T-cell (primary cell): ENCODE data around the gene KRTAP10-10. TPM values are rescaled to one million over a fixed set of nuclear protein-coding genes. Genes with fewer than 3 reads are reported as not detected.
A peak's percentile ranks its signal among the peaks of the same experiment; 100 is the strongest.
"Not testable (repeated sequence)": the region's sequence is repeated elsewhere in the genome, so short reads cannot be mapped to it uniquely, and the experiment has no call there.

Source experiments
- ATAC-seq, 4 experiments: fragments of 200-7000 bp in 3 of 4; fragments of 150-1000 bp in 1 of 4; cut with Tn5 transposase; replicated peaks in 1 of 4; 1 replicate in 3 of 4; 2 replicates in 1 of 4; pipeline ENCODE4 v1.10.0; 2021; ENCODE audit warnings: moderate library complexity in 3 of 4, mild to moderate bottlenecking in 2 of 4, moderate number of reproducible peaks in 1 of 4
- CTCF ChIA-PET, 2 donors: fragments of 300-600 bp; sonication (Branson Sonifier 250); formaldehyde crosslinking; loops; one replicate each; lab custom pipeline; 2022; ENCODE audit warnings: antibody characterized with exemption in 2 of 2; lab: Charles Lee
- POLR2A ChIA-PET, 2 donors: fragments of 300-600 bp; sonication (Branson Sonifier 250); formaldehyde crosslinking; loops; one replicate each; lab custom pipeline; 2022; ENCODE audit warnings: antibody characterized with exemption in 2 of 2; lab: Charles Lee
- DNase-seq, 35 experiments: peaks; one replicate each; pipeline versions ENCODE4 v3.0.0 to v3.0.0-alpha.2; 2013 to 2023
- H3K27ac ChIP-seq: one replicate; pipeline ENCODE4 v1.5.1; 2013; ENCODE audit warnings: low read length
- H3K27me3 ChIP-seq, 2 experiments: replicated peaks in 1 of 2; 1 replicate in 1 of 2; 2 replicates in 1 of 2; pipeline versions ENCODE4 v1.6.1 to v1.7.0; 2013; ENCODE audit warnings: low read length in 1 of 2, mixed read lengths in 1 of 2; ENCODE audit not compliant: control insufficient read depth in 2 of 2, insufficient read depth in 2 of 2; ENCODE audit errors: extremely low read depth in 1 of 2
- H3K36me3 ChIP-seq, 2 donors: 1 replicate in 1 of 2; 2 replicates in 1 of 2; pipeline versions ENCODE4 v1.6.1 to v1.7.0; 2013; ENCODE audit warnings: low read length in 1 of 2; ENCODE audit not compliant: control insufficient read depth in 2 of 2, insufficient read depth in 1 of 2; ENCODE audit errors: extremely low read depth in 1 of 2
- H3K4me1 ChIP-seq, 2 experiments: 1 replicate in 1 of 2; 2 replicates in 1 of 2; pipeline versions ENCODE4 v1.6.1 to v1.7.0; 2013; ENCODE audit warnings: low read length in 2 of 2, mixed read lengths in 1 of 2; ENCODE audit not compliant: insufficient read depth in 2 of 2, control insufficient read depth in 1 of 2; ENCODE audit errors: extremely low read depth in 1 of 2
- H3K4me3 ChIP-seq, 2 donors: 1 replicate in 1 of 2; 2 replicates in 1 of 2; pipeline versions ENCODE4 v1.5.1 to v1.7.0; 2013; ENCODE audit warnings: mild to moderate bottlenecking in 2 of 2, low read length in 1 of 2, moderate library complexity in 1 of 2; ENCODE audit not compliant: control insufficient read depth in 1 of 2; ENCODE audit errors: extremely low read depth in 1 of 2
- H3K9me3 ChIP-seq: 2 replicates; pipeline ENCODE4 v1.7.0; 2013
- H3K27ac Mint-ChIP-seq, 2 donors: one replicate each; pipeline ENCODE4 v1.8.0; 2020 to 2021; ENCODE audit warnings: mild to moderate bottlenecking in 2 of 2, mixed read lengths in 2 of 2
- H3K27me3 Mint-ChIP-seq, 2 donors: one replicate each; pipeline ENCODE4 v1.8.0; 2021 to 2022; ENCODE audit warnings: mixed read lengths in 2 of 2
- H3K36me3 Mint-ChIP-seq: one replicate; pipeline ENCODE4 v1.8.0; 2021; ENCODE audit warnings: mixed read lengths
- H3K4me1 Mint-ChIP-seq, 3 donors: one replicate each; pipeline ENCODE4 v1.8.0; 2020 to 2022; ENCODE audit warnings: mixed read lengths in 3 of 3, mild to moderate bottlenecking in 1 of 3
- H3K4me3 Mint-ChIP-seq, 3 donors: one replicate each; pipeline ENCODE4 v1.8.0; 2020 to 2022; ENCODE audit warnings: mild to moderate bottlenecking in 3 of 3, mixed read lengths in 3 of 3, moderate library complexity in 3 of 3
- H3K9me3 Mint-ChIP-seq, 3 donors: one replicate each; pipeline ENCODE4 v1.8.0; 2020 to 2022; ENCODE audit warnings: mixed read lengths in 3 of 3
- WGBS: methylation state at CpG from one replicate; pipeline ENCODE4 v1.1.5; 2013; ENCODE audit warnings: missing lambda C conversion rate; ENCODE audit not compliant: insufficient coverage; 5-methylcytosine and 5-hydroxymethylcytosine counted together
- total RNA-seq, 35 experiments: library from RNA in 6 of 35; stranded (reverse) in 6 of 35; fragments of 120-200 nt in 1 of 35; gene quantifications; one replicate each; pipeline versions ENCODE4 v1.2.1 to v1.2.4 and lab custom pipeline; 2013 to 2026

The KRTAP10-10 gene
- total RNA-seq, 5 donors from 2014 or later (not counting 1 experiment from before 2014, with no cell fraction given): not detected

DNA sequence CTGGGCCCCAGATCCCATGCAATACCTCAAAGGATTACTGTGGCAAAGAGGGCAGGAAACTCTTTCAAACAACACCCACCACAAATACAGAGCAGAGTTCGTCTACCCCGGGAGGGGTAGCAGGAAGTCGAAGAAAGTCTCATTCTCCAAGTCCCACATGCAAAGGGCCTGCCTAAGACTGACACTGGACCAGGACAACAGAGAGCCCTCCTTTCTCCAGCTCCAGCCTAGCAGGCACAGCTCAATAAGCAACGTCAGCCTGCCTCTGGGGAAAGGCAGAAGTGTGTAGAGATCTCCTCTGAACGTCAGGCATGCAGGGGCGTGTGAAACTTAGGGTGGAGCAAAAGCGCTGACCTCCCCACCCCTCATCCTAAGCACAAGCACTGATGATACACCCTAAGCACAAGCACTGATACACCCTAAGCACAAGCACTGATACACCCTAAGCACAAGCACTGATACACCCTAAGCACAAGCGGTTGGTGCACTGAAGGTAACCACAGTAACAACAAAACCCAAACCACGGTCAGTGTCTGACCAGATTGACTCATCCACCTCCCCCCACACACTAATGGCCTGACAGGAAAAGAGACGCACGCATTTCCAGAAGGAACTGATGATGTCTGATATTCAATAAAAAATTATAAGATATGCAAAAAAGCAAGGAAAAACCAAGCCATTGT, 21.9 kb downstream of the KRTAP10-10 start:
- peak in 3 of 4 experiments; percentile 40 to 50 (median 42) for ATAC-seq

GRCh38 chr21:44661567-44661966, 24.4 kb downstream of the KRTAP10-10 start:
- CTCF ChIA-PET, H3K4me3 Mint-ChIP-seq, H3K36me3 ChIP-seq, DNase-seq, H3K4me3 ChIP-seq, ATAC-seq, POLR2A ChIA-PET, H3K27me3 Mint-ChIP-seq, H3K27me3 ChIP-seq, H3K27ac ChIP-seq, H3K9me3 ChIP-seq: not testable (repeated sequence)
- Mint-ChIP-seq H3K27ac (peak overlapping the region in 1 of 2 donors; percentile 67), H3K4me1 (peaks cover 37 to 40% (median 38%) of the 10 kb centered on the region in 3 donors), H3K36me3 (peaks cover 13% of the 10 kb centered on the region), H3K9me3 (peaks cover 9 to 32% (median 13%) of the 10 kb centered on the region in 3 donors)
- H3K4me1 ChIP-seq: peaks cover 0 to 31% of the 10 kb centered on the region in 2 experiments
- no CpG with 5 or more reads among the region's 7 CpGs for WGBS

More for the DNA sequence above, 21.9 kb downstream of the KRTAP10-10 start:
- Histone ChIP-seq H3K27me3 (no peaks in the 10 kb centered on the region), H3K4me1 (peaks cover 0 to 54% of the 10 kb centered on the region in 2 experiments), H3K9me3 (no peaks in the 10 kb centered on the region), H3K36me3 (no peaks in the 10 kb centered on the region), H3K27ac (peak overlapping the region; percentile 93), H3K4me3 (no peak overlapping the region)
- WGBS: 20% methylated on average over 1 of the region's 11 CpGs
- CTCF ChIA-PET: no interaction called here
- peak in 24 of 35 experiments; percentile 13 to 61 (median 27) for DNase-seq
- peaks cover 14 to 38% (median 18%) of the 10 kb centered on the region in 3 donors for H3K9me3 Mint-ChIP-seq
- H3K4me3 Mint-ChIP-seq: peak overlapping the region; percentile 4 to 72 (median 5)
- H3K27ac Mint-ChIP-seq: peak overlapping the region; percentile 89 to 98
- peaks cover 54 to 63% (median 59%) of the 10 kb centered on the region in 3 donors for H3K4me1 Mint-ChIP-seq
- peaks cover 18% of the 10 kb centered on the region for H3K36me3 Mint-ChIP-seq
- POLR2A ChIA-PET: interaction anchor here in 1 of 2 donors (0.6 kb wide), 1 partner anchor 315 kb away, joined by 9 read pairs; no protein-coding TSS in a partner anchor
- no peaks in the 10 kb centered on the region for H3K27me3 Mint-ChIP-seq

DNA sequence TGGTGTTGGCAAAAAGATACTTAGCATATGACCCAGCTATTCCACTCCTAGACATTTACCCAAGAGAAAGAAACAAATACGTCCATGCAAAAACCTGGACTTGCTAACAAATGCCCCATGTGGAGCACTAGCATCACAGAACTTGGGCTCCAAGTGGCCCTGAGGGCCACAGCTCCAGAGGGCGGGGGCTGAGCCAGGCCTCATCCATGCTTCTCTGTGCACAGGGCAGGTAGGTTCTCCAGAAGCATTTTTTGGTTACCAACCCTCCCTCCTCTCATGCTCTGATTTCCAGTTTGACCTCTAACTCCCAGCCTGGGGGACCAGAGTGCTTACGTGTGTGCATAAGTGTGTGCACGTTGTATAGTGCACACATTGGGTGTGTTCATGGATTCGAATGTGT, 27.5 kb downstream of the KRTAP10-10 start:
- CTCF ChIA-PET: no interaction called here
- H3K27me3 ChIP-seq: no peaks in the 10 kb centered on the region
- peaks cover 0 to 5% of the 10 kb centered on the region in 2 donors for H3K27me3 Mint-ChIP-seq
- no peak overlapping the region for H3K27ac ChIP-seq
- H3K4me3 Mint-ChIP-seq: no peak overlapping the region
- no peak for DNase-seq
- H3K9me3 ChIP-seq: no peaks in the 10 kb centered on the region
- peaks cover 5 to 8% (median 6%) of the 10 kb centered on the region in 3 donors for H3K4me1 Mint-ChIP-seq
- no peak for ATAC-seq
- H3K36me3 ChIP-seq: no peaks in the 10 kb centered on the region
- WGBS: 85% methylated on average over 2 of the region's 5 CpGs
- peaks cover 11% of the 10 kb centered on the region for H3K36me3 Mint-ChIP-seq
- H3K4me3 ChIP-seq: no peak overlapping the region
- peaks cover 0 to under 1% of the 10 kb centered on the region in 2 experiments for H3K4me1 ChIP-seq
- POLR2A ChIA-PET: interaction anchor here in 1 of 2 donors (0.6 kb wide), 1 partner anchor 941 kb away, joined by 3 read pairs; no protein-coding TSS in a partner anchor
- H3K27ac Mint-ChIP-seq: no peak overlapping the region
- H3K9me3 Mint-ChIP-seq: peaks cover 7 to 33% (median 11%) of the 10 kb centered on the region in 3 donors

DNA sequence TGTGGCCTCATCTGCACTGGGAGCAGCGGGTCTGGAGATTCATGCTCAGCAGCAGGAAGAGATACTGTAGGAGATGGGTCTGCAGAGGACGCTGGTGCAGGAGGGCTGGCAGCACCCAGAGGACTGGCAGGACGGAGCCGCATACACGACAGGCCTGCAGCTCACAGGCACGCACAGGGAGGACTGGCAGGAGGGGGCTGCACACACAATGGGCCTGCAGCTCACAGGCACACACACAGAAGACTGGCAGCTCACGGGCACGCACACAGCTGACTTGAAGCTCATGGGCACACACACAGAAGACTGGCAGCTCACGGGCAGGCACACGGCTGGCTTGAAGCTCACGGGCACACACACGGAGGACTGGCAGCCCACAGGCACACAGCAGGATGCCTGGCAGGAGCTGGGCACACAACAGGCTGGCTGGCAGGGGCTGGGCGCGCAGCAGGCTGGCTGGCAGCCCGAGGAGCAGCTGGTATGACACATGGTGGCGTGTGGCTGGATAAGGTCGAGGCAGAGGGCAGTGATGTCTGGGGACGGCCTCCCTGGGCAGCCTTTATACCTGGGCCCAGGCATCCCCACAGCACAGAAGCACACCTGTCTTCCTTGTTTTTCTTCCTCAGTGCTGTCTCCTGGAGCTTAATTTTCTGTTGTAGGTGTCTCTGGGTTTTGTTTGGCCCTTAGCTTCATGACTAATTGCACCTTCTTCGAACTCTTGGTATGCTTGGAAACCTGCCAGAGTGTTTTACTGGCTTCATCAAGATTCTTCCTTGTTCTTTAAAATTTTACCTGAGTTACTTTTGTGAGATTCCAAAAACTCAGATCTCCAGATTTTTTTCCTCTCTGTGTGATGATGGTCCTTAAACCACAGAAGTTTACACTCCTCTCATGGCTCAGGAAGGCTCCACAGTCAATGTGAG, 29.5 kb downstream of the KRTAP10-10 start, which contains the start of gene KRTAP12-2:
Gene KRTAP12-2 (minus strand): TSS at position 527 of the 920 bp plus-strand sequence. CDS start 41 bp downstream, at position 486.
- DNase-seq: no peak
- Mint-ChIP-seq H3K27ac (no peak within 1 kb of the TSS), H3K4me1 (peaks cover 0 to 1% (median 0%) of the 10 kb centered on the region in 3 donors), H3K27me3 (peaks cover 0 to 5% of the 10 kb centered on the region in 2 donors), H3K9me3 (peaks cover 11 to 34% (median 11%) of the 10 kb centered on the region in 3 donors), H3K4me3 (no peak within 1 kb of the TSS), H3K36me3 (peaks cover 11% of the 10 kb centered on the region)
- CTCF ChIA-PET: no interaction called here
- Histone ChIP-seq H3K9me3 (no peaks in the 10 kb centered on the region), H3K4me1 (no peaks in the 10 kb centered on the region), H3K36me3 (no peaks in the 10 kb centered on the region), H3K27me3 (peaks cover 0 to 7% of the 10 kb centered on the region in 2 experiments), H3K4me3 (no peak within 1 kb of the TSS), H3K27ac (no peak within 1 kb of the TSS)
- POLR2A ChIA-PET: no interaction called here
- WGBS: 87% methylated on average over 13 of the region's 19 CpGs
- ATAC-seq: no peak

DNA sequence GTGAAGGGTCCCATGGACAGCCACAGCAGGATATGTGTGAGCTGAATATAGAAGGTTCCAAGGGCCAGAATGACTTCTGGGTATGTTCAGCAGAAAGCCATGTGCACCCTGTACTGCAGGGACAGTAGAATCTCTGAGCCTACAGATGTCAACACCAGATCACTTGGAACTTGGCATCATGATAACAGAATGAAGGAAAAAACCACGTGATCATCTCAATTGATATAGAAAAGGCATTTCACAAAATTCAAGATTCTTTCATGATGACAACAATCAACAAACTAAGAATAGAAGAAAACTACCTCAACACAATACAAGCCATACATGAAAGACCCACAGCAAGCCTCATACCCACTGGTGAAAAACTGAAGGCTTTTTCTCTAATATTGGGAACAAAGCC, 30.5 kb downstream of the KRTAP10-10 start:
- ChIA-PET CTCF (no interaction called here), POLR2A (no interaction called here)
- peaks cover 7% of the 10 kb centered on the region for H3K36me3 Mint-ChIP-seq
- no CpG with 5 or more reads among the region's 1 CpG for WGBS
- Histone ChIP-seq H3K36me3 (no peaks in the 10 kb centered on the region), H3K9me3 (no peaks in the 10 kb centered on the region), H3K4me1 (no peaks in the 10 kb centered on the region), H3K27ac (no peak overlapping the region), H3K27me3 (peaks cover 0 to 7% of the 10 kb centered on the region in 2 experiments), H3K4me3 (no peak overlapping the region)
- ATAC-seq: no peak
- peaks cover 6 to 33% (median 11%) of the 10 kb centered on the region in 3 donors for H3K9me3 Mint-ChIP-seq
- H3K4me1 Mint-ChIP-seq: peaks cover 0 to 1% (median 0%) of the 10 kb centered on the region in 3 donors
- H3K27ac Mint-ChIP-seq: peak overlapping the region in 1 of 2 donors; percentile 15
- H3K4me3 Mint-ChIP-seq: no peak overlapping the region
- H3K27me3 Mint-ChIP-seq: peaks cover 0 to 5% of the 10 kb centered on the region in 2 donors
- DNase-seq: no peak
